GM19023 (cell line): ENCODE measurements around the gene ARHGAP15.

Experiments used
- ATAC-seq: cut with Tn5 transposase; IDR thresholded peaks from one replicate; pipeline ENCODE4 v1.9.1; 2021; ENCODE audit warnings: mild to moderate bottlenecking, moderate library complexity; ENCODE audit not compliant: unreplicated experiment

Gene ARHGAP15

GRCh38 chr2:143674051-143674450 lies 544.8 kb downstream of the ARHGAP15 start:
- ATAC-seq = no peak

DNA sequence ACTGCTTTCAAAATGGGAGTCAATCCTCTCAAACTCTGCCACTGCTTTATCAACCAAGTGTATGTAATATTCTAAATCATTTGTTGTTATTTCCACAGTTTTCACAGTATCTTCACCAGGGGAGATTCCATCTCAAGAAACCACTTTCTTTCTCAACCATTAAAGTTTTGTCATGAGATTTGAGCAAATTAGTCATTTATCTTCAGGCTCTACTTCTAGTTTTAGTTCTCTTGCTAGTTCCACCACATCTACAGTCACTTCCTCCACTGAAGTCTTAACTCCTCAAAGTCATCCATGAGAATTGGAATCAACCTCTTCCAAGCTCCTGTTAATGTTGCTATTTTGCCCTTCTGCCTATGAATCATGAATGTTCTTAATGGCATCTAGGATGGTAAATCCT lies 545.8 kb downstream of the ARHGAP15 start:
- ATAC-seq = no peak

GRCh38 chr2:143679617-143680016 lies 550.4 kb downstream of the ARHGAP15 start:
- no peak for ATAC-seq

DNA sequence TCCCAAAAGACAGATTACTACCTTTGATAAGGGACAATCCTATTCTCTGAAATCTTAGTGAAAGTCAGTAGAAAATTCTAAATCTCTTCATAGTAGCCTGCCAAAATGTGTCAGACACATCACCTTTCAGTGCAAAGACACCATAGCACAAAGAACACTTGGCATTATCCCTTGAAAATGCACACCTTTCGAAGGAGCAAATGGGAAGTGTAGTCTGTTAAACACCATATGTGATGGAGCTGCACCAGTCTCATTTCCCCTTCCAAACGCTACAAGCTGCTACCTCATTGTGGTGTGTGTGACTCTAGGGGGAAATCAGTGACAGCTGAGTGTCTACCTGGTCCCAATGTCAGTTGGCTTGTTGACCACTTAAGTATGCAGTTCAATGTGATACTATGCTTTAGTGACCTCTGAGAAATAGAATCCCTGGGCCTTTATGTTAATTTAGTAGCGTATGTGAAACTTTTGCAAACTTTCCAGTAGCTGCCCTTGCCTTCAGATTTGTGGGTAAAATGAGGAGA lies 551.7 kb downstream of the ARHGAP15 start:
- no peak for ATAC-seq

DNA sequence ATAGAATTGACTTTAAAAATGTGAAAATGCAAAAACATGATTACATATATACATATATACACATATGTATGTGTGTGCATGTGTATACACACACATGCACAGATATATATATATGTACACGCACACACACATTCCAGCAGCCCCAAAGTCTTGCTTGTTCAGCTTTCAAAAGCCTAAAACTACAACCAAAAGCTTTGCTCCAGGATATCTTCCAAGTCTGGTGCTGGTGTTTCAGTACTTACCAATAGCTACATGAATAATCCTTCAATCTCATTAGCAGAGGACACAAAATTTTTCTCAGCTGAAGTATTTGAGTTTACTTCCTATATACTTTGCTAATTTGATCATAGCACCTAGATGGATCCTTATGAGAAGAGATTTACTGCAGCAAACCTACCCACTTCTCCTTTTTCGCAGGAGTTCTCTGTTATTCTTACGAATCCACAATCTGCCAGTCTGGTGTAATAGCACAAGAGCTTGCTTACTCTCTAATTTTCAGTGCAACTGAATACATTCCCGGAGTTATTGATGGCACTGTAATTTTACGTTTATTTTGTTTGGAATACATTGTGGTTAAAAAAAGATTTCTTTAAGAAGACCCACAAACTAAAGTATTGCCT lies 553.3 kb downstream of the ARHGAP15 start:
- ATAC-seq = no peak

DNA sequence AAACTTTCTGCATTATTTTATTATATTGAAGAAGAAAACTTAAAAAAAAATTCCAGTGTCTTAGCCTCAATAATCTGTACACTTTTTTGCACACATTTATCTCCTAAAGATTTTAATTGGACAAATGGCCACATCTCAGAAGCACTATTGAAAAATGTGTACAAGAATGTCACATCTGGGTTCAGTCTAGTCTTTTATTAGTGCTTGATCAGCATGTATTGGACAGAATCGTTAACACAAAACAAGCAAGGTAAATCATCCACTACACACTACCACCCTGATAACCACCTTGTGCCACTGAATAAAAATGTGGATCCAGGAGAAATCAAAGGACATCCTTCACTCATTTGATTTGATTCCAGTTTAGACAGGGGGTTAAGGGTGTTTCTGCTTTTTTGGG lies 554.8 kb downstream of the ARHGAP15 start:
- ATAC-seq = no peak

DNA sequence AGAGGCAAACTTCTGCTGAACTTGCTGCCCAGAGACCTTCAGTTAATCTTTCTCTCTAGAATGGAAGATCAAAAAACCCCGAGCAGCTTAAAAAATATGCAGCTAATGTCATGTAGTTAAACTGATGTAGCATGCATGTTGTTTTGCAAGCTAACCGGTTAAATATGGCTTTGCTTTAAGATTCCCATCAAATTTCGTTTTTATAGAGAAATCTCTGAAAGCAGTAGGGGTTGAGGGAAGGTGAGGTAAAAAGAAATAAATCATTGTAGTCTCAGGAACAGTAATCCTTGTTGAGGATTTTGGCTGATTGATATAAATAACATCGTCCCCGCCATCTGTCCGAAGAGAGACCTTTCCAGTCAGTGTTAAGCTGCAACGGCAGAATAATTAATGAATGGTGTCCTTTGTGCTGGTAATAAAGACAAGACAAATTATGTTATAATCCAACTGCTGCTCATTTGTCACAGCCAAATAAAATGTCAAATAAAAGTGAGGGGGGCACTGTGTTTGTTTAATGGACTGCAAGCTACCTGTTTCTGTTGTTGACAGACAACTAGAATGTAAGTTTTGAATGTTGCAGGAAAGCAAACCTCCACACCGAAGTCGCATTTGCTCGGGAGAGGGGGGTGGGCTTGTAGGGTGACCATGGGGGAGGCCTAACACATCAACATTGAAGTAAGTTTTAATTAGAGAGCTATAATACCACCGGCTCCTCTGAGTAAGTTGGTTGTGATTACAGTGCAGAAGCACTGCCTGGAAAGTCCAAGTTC lies 555.5 kb downstream of the ARHGAP15 start:
- ATAC-seq = no peak

- no peak for ATAC-seq
Measured at GRCh38 chr2:143685421-143686078, 556.3 kb downstream of the ARHGAP15 start.

- ATAC-seq = no peak
Measured at GRCh38 chr2:143686585-143687164, 557.5 kb downstream of the ARHGAP15 start.

- no peak for ATAC-seq
Measured at GRCh38 chr2:143688248-143688647, 559.0 kb downstream of the ARHGAP15 start.

DNA sequence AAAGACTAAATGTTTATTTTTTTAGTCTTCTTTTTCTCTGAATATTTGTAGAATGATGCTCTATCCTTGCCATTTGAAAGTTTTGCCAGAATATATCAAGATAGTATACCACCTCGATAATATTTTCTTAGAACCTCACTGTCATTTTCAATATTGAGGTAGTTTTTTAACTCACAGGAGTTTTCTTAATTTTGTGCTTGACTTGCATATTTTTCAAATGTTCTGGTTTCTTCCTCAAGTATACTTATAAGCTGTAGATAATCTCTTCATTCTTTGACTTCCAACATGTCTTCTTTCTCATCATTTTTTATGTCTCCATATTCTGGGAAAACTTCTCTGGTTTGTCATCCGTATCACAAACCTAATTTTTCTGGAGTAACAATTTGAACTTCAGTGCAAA lies 559.6 kb downstream of the ARHGAP15 start:
- no peak for ATAC-seq

GRCh38 chr2:143689541-143689940 lies 560.3 kb downstream of the ARHGAP15 start:
- ATAC-seq = no peak

DNA sequence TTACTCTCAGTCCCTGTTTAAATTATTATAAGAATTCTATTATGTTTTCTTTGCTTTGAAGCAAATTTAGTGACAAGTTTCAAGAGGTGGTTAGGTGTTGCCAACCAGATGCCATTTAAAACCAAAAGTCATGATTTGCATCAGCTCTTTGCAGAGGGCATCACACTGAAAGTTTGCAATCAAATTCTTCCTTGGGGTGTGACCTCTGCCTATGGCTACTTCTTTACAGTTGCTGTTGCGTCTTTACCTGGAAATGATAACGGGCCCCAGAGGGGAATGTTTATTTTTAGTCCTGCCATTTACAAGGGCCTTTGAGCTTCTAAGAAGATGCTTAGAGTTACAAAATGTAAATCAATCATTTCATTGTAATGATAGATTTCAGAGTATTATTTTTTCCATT lies 561.0 kb downstream of the ARHGAP15 start:
- no peak for ATAC-seq

DNA sequence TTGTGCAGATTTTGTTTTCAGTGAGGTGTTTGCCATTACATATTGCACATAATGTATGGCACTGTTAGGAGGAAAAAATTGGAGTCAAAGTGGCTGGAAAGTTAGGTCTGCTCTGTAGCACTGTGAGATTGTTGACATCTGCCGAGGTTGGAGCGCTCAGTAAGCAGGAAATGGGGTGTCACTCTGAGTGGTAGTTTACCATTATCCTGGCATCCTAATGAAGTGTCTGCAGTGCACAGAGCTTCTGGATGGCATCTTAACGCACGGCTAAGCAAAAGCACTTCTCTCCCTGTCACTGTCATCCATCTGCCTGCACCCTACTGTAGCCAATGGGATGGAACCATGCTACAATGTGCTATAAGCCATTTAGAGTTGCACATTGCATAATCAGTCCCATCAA lies 561.9 kb downstream of the ARHGAP15 start:
- no peak for ATAC-seq

GRCh38 chr2:143692162-143692561 lies 562.9 kb downstream of the ARHGAP15 start:
- no peak for ATAC-seq

- ATAC-seq = no peak
Measured at GRCh38 chr2:143692967-143693366, 563.7 kb downstream of the ARHGAP15 start.

DNA sequence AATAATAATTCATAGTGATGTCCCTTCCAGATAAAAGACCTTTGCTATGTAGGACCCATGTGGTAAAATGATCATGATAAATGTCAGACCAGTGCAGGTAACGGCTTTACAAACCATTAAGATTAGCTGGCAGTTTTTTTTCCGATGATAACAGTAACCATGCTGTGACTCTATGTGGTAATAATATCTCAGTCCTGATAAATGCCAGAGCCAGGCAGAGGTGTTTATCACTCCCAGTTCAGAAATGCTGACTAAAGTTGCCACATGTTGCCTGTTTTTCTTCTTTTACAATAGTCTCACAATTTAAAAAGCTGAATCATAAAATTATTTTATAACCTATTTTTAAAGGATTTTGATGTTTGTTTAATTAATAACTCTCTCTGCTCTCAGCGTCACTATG lies 565.1 kb downstream of the ARHGAP15 start:
- ATAC-seq = no peak

DNA sequence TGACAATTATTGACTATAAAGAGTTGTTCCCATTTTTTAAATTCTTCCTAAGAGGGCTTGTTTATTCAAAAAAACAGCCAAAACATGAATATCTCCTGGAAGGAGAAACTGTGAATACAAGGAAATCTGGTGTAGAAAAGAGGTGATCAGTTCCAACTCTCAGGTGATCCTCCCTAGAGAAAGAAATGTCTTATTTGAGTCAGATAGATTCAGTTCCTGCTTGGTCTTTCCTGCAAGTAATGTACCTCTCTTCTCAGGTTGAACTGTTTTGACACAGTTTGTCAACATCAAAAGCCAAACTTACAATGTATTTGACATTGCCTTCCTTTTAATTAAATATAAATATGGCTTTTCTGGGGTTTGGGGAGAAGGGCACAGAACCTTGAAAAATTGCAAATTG lies 567.4 kb downstream of the ARHGAP15 start:
- ATAC-seq = no peak

DNA sequence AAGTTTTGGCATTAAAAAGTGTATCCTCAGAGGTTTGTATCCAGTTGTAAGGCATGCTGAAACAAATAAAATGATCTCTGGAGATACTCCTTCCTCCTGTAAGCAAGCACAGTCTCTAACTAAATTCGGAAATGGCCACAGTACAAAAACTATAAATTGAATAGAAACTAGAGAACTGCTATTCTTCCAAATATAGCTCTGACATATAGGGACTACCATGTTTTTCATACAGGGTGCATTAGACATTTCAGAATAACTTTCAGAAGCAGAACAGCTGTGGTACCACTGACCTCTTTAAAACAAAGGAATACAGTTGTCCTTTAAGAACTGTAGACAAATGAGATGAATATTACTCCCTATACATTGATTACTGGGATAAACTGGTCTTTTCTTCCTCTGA lies 568.5 kb downstream of the ARHGAP15 start:
- no peak for ATAC-seq

GRCh38 chr2:143698352-143698751 lies 569.1 kb downstream of the ARHGAP15 start:
- ATAC-seq = no peak

GRCh38 chr2:143698888-143699570 lies 569.8 kb downstream of the ARHGAP15 start:
- ATAC-seq = no peak
